Right lobe of liver (tissue), 4 donors: ENCODE results near the gene MYOF.

ENCODE experiments used
- POLR2A ChIP-seq: fragments of 450-650 bp; IDR thresholded peaks from one replicate; pipeline ENCODE4 v1.6.1; 2017; ENCODE audit warnings: antibody characterized with exemption, mild to moderate bottlenecking
- TF ChIP-seq, protein P1 (sequence below), 4 donors: fragments of 200-600 bp in 3 of 4; fragments of 450-650 bp in 1 of 4; IDR thresholded peaks; one replicate each; pipeline versions ENCODE4 v1.5.1 to v1.8.0; 2016 to 2022; ENCODE audit warnings: antibody characterized with exemption in 4 of 4, mild to moderate bottlenecking in 2 of 4
- donor health status: DM: no; HTN: no; CAD: no.
- donor health status: DM: no; HTN: no; CAD: no.
- donor health status: DM: no; HTN: yes; CAD: no.

GRCh38 chr10:93417266-93417665, 64.9 kb downstream of the MYOF start:
- TF ChIP-seq POLR2A: no peak
- TF ChIP-seq, protein P1, sequence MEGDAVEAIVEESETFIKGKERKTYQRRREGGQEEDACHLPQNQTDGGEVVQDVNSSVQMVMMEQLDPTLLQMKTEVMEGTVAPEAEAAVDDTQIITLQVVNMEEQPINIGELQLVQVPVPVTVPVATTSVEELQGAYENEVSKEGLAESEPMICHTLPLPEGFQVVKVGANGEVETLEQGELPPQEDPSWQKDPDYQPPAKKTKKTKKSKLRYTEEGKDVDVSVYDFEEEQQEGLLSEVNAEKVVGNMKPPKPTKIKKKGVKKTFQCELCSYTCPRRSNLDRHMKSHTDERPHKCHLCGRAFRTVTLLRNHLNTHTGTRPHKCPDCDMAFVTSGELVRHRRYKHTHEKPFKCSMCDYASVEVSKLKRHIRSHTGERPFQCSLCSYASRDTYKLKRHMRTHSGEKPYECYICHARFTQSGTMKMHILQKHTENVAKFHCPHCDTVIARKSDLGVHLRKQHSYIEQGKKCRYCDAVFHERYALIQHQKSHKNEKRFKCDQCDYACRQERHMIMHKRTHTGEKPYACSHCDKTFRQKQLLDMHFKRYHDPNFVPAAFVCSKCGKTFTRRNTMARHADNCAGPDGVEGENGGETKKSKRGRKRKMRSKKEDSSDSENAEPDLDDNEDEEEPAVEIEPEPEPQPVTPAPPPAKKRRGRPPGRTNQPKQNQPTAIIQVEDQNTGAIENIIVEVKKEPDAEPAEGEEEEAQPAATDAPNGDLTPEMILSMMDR (IDR thresholded peaks at IDR 0.05): no peak
